HG03280 (cell line): ENCODE results near the gene TACR1.
"Not testable (repeated sequence)": the region's sequence is repeated elsewhere in the genome, so short reads cannot be mapped to it uniquely, and the experiment has no call there.

Experiments
- ATAC-seq: cut with Tn5 transposase; IDR thresholded peaks from one replicate; pipeline ENCODE4 v1.9.1; 2021; ENCODE audit warnings: mild to moderate bottlenecking, moderate library complexity; ENCODE audit not compliant: unreplicated experiment

TACR1 gene

DNA sequence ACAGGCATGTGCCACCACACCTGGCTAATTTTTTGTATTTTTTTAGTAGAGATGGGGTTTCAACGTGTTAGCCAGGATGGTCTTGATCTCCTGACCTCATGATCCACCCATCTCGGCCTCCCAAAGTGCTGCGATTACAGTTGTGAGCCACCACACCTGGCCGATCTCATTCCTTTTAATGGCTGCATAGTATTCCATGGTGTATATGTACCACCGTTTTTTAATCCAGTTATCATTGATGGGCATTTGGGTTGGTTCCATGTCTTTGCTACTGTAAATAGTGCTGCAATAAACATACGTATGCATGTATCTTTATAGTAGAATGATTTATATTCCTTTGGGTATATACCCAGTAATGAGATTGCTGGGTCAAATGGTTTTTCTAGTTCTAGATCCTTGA, 51.4 kb downstream of the TACR1 start:
- not testable (repeated sequence) for ATAC-seq

DNA sequence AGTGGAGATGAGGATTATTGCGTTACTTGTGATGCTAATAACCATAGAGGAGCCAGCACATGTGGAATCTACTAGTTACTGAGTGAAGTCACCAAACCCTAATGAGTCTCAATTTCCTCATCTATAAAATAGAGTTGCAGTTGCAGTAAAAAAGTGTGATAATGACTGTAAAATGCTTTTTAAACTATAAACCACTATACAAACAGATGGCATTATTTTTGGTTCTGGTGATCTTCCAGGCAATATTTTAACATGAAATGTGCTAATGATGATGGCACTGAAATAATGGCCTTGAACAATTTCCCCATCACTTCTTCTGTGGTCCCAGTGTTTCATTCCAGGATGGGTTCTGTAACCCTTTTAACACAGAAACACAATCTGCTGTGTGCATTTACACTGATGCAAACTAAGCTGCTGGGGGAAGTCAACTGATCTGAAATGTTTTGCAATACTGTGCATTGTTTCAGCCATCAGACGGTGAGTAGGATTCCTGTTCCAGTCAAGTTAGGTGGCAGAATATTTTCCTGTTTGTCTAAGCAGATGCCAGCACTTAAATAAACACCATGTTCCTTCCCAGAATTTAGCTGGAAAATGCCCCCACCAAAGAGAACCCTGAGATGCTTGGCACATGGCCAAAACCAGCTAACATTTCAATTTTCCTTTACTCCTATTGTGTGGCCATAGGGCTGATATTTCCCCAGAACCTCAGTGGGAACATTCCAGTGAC, 52.6 kb downstream of the TACR1 start:
- ATAC-seq, result no peak

GRCh38 chr2:75146221-75146605, 53.1 kb downstream of the TACR1 start:
- not testable (repeated sequence) for ATAC-seq

DNA sequence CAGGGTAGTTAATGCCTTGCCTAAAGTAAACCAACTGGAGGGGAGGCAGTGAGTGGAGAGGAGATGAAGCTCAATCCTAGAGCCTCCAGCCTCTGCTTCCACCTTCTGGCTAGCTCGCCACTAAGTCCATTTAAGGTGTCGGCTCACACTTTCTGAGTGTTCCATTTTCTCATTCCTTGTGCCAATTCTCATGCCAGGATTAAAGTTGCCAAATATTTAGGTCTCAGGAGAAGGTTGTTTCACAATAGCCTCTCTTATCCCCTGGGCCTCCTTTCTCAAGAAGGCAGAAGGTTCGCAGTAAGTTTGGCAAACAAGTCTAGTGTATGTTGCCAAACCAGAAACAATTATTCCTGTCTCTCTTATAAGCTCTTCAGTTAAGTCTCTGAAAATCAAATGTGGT, 57.2 kb downstream of the TACR1 start:
- ATAC-seq, result no peak

DNA sequence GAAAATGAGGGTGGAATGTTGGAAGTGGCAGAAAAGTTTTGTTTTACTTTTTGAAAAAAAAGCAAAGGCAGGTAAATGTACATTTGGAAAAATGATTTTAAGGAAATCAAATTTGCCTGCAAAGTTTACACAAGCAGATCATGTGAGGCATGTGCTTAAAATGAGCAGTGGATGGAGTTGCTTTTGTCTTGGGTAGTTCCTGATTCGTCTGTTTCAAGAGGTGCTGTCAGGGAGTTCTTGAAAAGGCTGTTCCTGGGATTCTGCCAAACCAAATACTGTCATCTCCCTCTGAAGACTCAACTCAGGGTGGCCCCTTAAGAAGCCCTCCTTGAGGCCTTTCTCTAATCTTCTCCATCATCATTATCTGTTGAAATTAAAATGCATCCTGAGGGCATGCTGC, 59.0 kb downstream of the TACR1 start:
- ATAC-seq, result no peak

DNA sequence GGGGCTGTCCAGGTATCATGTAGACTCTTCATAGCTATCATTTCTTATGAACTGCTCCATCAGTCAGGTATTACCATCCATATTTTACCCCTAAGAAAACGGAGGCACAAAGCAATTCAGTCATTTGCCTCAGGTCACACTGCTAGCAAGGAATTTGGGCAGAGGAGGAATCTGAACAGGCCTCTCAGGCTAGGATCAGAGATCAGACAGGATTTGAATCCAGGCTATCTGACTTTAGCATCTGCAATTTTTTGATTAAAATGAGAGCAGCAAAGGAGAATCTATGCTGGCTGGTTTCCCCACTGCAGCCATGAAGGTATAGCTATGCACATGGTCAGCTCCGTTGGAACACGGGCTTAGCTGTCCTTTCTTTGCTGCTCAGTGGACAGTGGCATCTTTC, 60.1 kb downstream of the TACR1 start:
- no peak for ATAC-seq

- ATAC-seq, result no peak
These were observed 60.8 kb downstream of the TACR1 start for GRCh38 chr2:75138528-75138927.

DNA sequence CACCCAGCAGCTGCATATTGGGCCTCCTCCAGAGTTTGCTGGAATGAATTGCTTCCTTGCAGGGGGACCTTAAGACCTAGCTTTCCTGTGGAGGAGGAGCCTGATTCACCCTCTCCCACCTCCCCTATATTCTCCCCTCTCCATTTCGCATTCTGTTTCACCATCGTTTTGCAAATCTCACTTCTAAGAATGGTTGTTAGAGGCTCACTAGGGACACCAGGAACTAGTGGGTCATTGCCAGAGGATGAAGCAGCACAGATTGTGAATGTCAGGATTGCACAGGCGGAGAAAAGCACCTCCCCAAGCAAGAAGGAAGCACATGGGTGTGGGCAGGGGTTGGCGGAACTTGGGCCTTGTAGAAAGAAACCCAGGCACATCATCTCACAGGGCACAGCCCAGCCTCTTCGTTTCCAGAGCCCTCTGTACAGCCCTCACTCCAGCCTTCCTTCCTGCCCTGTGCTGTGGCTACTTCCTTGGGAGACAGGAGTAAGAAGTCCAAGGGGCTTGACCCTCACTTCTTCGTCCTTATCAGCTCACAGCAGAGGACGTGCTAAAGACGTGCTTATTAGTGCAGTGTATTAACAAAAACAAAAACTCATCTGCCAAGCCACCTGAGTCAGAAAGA, 63.4 kb downstream of the TACR1 start:
- ATAC-seq, result no peak

- no peak for ATAC-seq
These were observed 64.5 kb downstream of the TACR1 start for GRCh38 chr2:75134860-75135259.

- no peak for ATAC-seq
These were observed 65.4 kb downstream of the TACR1 start for GRCh38 chr2:75133621-75134570.

DNA sequence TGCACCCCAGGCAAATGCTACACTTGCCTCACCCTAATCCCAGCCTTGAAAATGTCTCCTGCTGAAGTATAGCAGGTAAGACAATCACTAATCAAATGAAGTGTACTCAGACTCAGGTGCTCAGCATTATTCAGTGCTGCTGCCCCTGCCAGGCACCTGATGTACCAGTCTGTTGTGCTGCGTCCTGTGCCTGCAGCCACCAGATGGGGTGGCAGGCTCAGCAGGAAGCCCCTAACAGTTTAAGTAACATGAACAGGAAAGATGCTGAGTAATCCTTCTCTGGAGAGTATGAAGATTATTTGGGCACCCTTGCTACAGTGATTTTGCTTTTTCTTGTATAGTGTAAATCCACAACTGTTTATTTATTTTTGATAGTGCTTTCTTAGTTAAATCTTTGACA, 69.1 kb downstream of the TACR1 start:
- no peak for ATAC-seq

- no peak for ATAC-seq
These were observed 75.4 kb downstream of the TACR1 start for GRCh38 chr2:75123876-75124275.

GRCh38 chr2:75113231-75113869, 86.0 kb downstream of the TACR1 start:
- ATAC-seq, result no peak

GRCh38 chr2:75108937-75109482, 90.3 kb downstream of the TACR1 start:
- no peak for ATAC-seq

DNA sequence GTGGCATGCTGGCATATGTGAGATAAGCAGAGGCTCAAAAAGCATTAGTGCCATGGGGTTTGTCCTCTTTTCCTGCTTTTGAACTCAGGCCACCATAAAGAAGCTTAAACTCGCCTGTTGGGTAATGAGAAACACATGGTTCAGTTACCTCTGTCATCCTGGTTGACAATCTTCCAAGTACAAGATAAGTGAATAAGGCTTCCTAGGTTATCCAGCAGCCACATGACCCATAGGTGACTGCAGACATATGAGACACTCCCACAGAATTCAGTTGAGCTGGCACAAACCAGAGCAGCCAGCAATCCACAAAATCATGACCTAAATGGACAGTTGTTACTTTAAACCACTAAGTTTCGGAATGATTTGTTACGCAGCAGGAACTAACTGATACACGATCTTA, 97.3 kb downstream of the TACR1 start:
- no peak for ATAC-seq

DNA sequence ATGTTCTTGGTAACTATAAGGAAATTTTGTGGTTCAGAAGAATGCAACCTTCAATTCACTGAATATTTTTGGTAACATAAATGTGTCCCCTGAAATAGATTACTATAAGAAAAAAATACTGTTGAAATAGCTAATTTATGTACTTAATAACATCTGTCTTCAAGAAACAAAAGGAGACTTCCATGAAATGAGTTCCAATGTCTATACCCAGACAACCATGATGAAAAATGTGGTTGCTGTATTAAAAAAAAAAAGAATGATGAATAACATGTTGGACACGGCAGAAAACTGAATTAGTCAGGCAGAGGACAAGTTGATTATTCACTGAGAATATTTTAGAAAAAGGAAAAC, 98.5 kb downstream of the TACR1 start:
- no peak for ATAC-seq

GRCh38 chr2:75100011-75100800, 99.1 kb downstream of the TACR1 start:
- no peak for ATAC-seq

GRCh38 chr2:75099521-75099922, 99.8 kb downstream of the TACR1 start:
- no peak for ATAC-seq

- no peak for ATAC-seq
These were observed 100.5 kb downstream of the TACR1 start for GRCh38 chr2:75098856-75099255.

GRCh38 chr2:75097831-75098230, 101.5 kb downstream of the TACR1 start:
- ATAC-seq, result no peak
